HepG2 (cell line): ENCODE measurements around the gene ITLN2. TPM values are rescaled to one million over a fixed set of nuclear protein-coding genes. Genes with fewer than 3 reads are reported as not detected.

ENCODE experiments used
- ATAC-seq: fragments of 200-7000 bp; cut with Tn5 transposase; 3 replicates; pipeline ENCODE4 v1.9.1; 2020; ENCODE audit warnings: mild to moderate bottlenecking, moderate library complexity
- BruUV-seq: library from RNA; stranded (reverse); fragments of 400-500 nt; replicated peaks from 2 replicates; lab custom pipeline; 2021; lab: Mats Ljungman, UMichigan
- CTCF ChIA-PET: fragments of 300-600 bp; formaldehyde crosslinking; extraction: SDS; loops from one replicate; lab custom pipeline; 2021; ENCODE audit warnings: low total read pairs, inconsistent platforms, low intra/inter-chr PET ratio; lab: Yijun Ruan, JAX
- POLR2A ChIA-PET: fragments of 350-600 bp; sonication (Branson Sonifier 250); formaldehyde crosslinking; loops from one replicate; lab custom pipeline; 2020; ENCODE audit warnings: antibody characterized with exemption, inconsistent platforms; lab: Yijun Ruan, JAX
- DNase-seq: peaks from one replicate; pipeline ENCODE4 v3.0.0-alpha.2; 2015; ENCODE audit warnings: low spot score
- FAIRE-seq: peaks from 3 replicates; lab custom pipeline; 2011; peaks lifted over from hg19 to GRCh38; lab: Jason Lieb, UNC
- H2AFZ ChIP-seq: one replicate; pipeline ENCODE4 v1.6.1; 2011; ENCODE audit warnings: low read length, inconsistent platforms
- H3K27ac ChIP-seq: fragments of 300-600 bp; 3 replicates; pipeline ENCODE4 v1.8.0; 2011; ENCODE audit warnings: mixed run types, mild to moderate bottlenecking, mixed read lengths, low read length, inconsistent platforms; ENCODE audit not compliant: insufficient read depth; ENCODE audit errors: extremely low read length
- H3K27me3 ChIP-seq, 2 experiments: fragments of 200-600 bp in 1 of 2; 2 replicates in 1 of 2; 3 replicates in 1 of 2; pipeline versions ENCODE4 v1.6.0 to v1.8.0; 2011; ENCODE audit warnings: low read length in 2 of 2, mild to moderate bottlenecking in 2 of 2, moderate library complexity in 2 of 2, inconsistent platforms in 1 of 2; ENCODE audit not compliant: insufficient read depth in 2 of 2, control insufficient read depth in 1 of 2
- H3K36me3 ChIP-seq, 2 experiments: fragments of 200-600 bp in 1 of 2; replicated peaks in 1 of 2; 2 replicates in 1 of 2; 3 replicates in 1 of 2; pipeline versions ENCODE4 v1.5.1 to v1.8.0; 2011; ENCODE audit warnings: low read length in 2 of 2, inconsistent platforms in 1 of 2; ENCODE audit not compliant: insufficient read depth in 2 of 2, control insufficient read depth in 1 of 2
- H3K4me1 ChIP-seq: 2 replicates; pipeline ENCODE4 v1.5.1; 2012; ENCODE audit warnings: low read length, inconsistent platforms; ENCODE audit not compliant: insufficient read depth
- H3K4me2 ChIP-seq: 2 replicates; pipeline ENCODE4 v1.6.0; 2011; ENCODE audit warnings: low read depth, low read length, inconsistent platforms
- H3K4me3 ChIP-seq, 3 experiments: fragments of 200-600 bp in 1 of 3; sonication (generic), shearing (Covaris generic) in 1 of 3; replicated peaks in 1 of 3; 2 replicates each; pipeline ENCODE4 v1.5.1; 2011 to 2016; ENCODE audit warnings: low read length in 3 of 3, inconsistent platforms in 2 of 3, low read depth in 2 of 3, mild to moderate bottlenecking in 2 of 3, control low read depth in 1 of 3, mixed read lengths in 1 of 3; ENCODE audit not compliant: insufficient read depth in 1 of 3
- H3K79me2 ChIP-seq: one replicate; pipeline ENCODE4 v1.6.1; 2011; ENCODE audit warnings: low read length, inconsistent platforms; ENCODE audit not compliant: insufficient read depth
- H3K9ac ChIP-seq: 2 replicates; pipeline ENCODE4 v1.6.0; 2011; ENCODE audit warnings: mild to moderate bottlenecking, low read depth, low read length, inconsistent platforms; ENCODE audit not compliant: insufficient read depth
- H3K9me3 ChIP-seq: 2 replicates; pipeline ENCODE4 v1.5.1; 2012; ENCODE audit warnings: mild to moderate bottlenecking, low read length
- H4K20me1 ChIP-seq: 2 replicates; pipeline ENCODE4 v1.6.0; 2011; ENCODE audit warnings: inconsistent platforms, mild to moderate bottlenecking, low read length, moderate library complexity; ENCODE audit not compliant: insufficient read depth
- ARID2 ChIP-seq: sonication (generic); formaldehyde crosslinking; IDR thresholded peaks from 2 replicates; pipeline ENCODE4 v1.8.1; 2022; ENCODE audit warnings: mild to moderate bottlenecking, missing genetic modification reagents, borderline replicate concordance
- CBX5 ChIP-seq: sonication (generic); formaldehyde crosslinking; IDR thresholded peaks from 2 replicates; pipeline ENCODE4 v1.4.0; 2020; ENCODE audit warnings: missing genetic modification reagents, borderline replicate concordance
- CENPX ChIP-seq: sonication (generic); formaldehyde crosslinking; IDR thresholded peaks from 2 replicates; pipeline ENCODE4 v1.9.0; 2021; ENCODE audit warnings: mild to moderate bottlenecking, missing genetic modification reagents, moderate library complexity
- FOXJ3 ChIP-seq: sonication (generic); formaldehyde crosslinking; IDR thresholded peaks from 2 replicates; pipeline ENCODE4 v1.4.0; 2020; ENCODE audit warnings: missing genetic modification reagents, mild to moderate bottlenecking, borderline replicate concordance
- GLMP ChIP-seq: sonication (generic); formaldehyde crosslinking; IDR thresholded peaks from 2 replicates; pipeline ENCODE4 v1.9.0; 2021; ENCODE audit warnings: missing genetic modification reagents, mild to moderate bottlenecking, borderline replicate concordance
- HOMEZ ChIP-seq: IDR thresholded peaks from 2 replicates; pipeline ENCODE4 v1.6.1; 2016; ENCODE audit warnings: low read depth
- HOXA3 ChIP-seq: sonication (generic); formaldehyde crosslinking; IDR thresholded peaks from 2 replicates; pipeline ENCODE4 v1.5.0; 2020; ENCODE audit warnings: missing genetic modification reagents
- NKX3-1 ChIP-seq: sonication (generic); formaldehyde crosslinking; IDR thresholded peaks from 2 replicates; pipeline ENCODE4 v1.5.0; 2020; ENCODE audit warnings: missing genetic modification reagents
- ONECUT2 ChIP-seq: sonication (generic); formaldehyde crosslinking; IDR thresholded peaks from 2 replicates; pipeline ENCODE4 v1.4.0; 2020; ENCODE audit warnings: missing genetic modification reagents
- TAF1 ChIP-seq: sonication (generic); formaldehyde crosslinking; IDR thresholded peaks from 2 replicates; pipeline ENCODE4 v1.4.0; 2020; ENCODE audit warnings: missing genetic modification reagents
- TOPORS ChIP-seq: sonication (generic); formaldehyde crosslinking; IDR thresholded peaks from 2 replicates; pipeline ENCODE4 v1.8.0; 2023; ENCODE audit warnings: mild to moderate bottlenecking, missing genetic modification reagents
- YY1 ChIP-seq: IDR thresholded peaks from 2 replicates; pipeline ENCODE4 v1.6.1; 2011; ENCODE audit warnings: low read length, low read depth, moderate library complexity, mild to moderate bottlenecking; ENCODE audit not compliant: insufficient read depth, insufficient replicate concordance
- ZNF484 ChIP-seq: sonication (generic); formaldehyde crosslinking; IDR thresholded peaks from 2 replicates; pipeline ENCODE4 v1.5.1; 2020; ENCODE audit warnings: mild to moderate bottlenecking, low read depth, missing genetic modification reagents, borderline replicate concordance
- ZNF543 ChIP-seq: sonication (generic); formaldehyde crosslinking; IDR thresholded peaks from 2 replicates; pipeline ENCODE4 v1.4.0; 2020; ENCODE audit warnings: mild to moderate bottlenecking, missing genetic modification reagents
- ZNF605 ChIP-seq: sonication (generic); formaldehyde crosslinking; IDR thresholded peaks from 2 replicates; pipeline ENCODE4 v1.8.0; 2022; ENCODE audit warnings: mild to moderate bottlenecking, missing genetic modification reagents
- ZNF761 ChIP-seq: sonication (generic); formaldehyde crosslinking; conservative IDR thresholded peaks from 2 replicates; pipeline ENCODE4 v1.4.0; 2020; ENCODE audit warnings: mild to moderate bottlenecking, missing genetic modification reagents
- WGBS: methylation state at CpG from one replicate; pipeline ENCODE4 v1.1.6; 2017; ENCODE audit warnings: low lambda C conversion rate; 5-methylcytosine and 5-hydroxymethylcytosine counted together
- in situ Hi-C: cut with HindIII; loops from 2 replicates; pipeline ENCODE4 v1.10.0; 2017; ENCODE audit warnings: low pct_unique_long_range_greater_than_20kb; ENCODE audit not compliant: extremely low pct_ligation_motif_present
- intact Hi-C: fragments of 100-400 bp; cut with micrococcal nuclease; formaldehyde crosslinking; loops from one replicate; pipeline ENCODE4 v1.10.0; 2022; ENCODE audit not compliant: unreplicated experiment
- polyA plus RNA-seq, 8 experiments: library from polyadenylated mRNA; depleted of rRNA in 3 of 8; stranded (reverse) in 7 of 8; unstranded in 1 of 8; fragments of >200 nt; fragmentation: Illumina TruSeq in 4 of 8; extraction: Trizol in 4 of 8; gene quantifications; 2 replicates each; pipeline versions ENCODE4 v1.2.1 to v1.2.3, GENCODE V29; 2011 to 2016; ENCODE audit warnings: low read depth in 4 of 8, missing spikeins in 1 of 8, mixed read lengths in 1 of 8; ENCODE audit not compliant: insufficient read depth in 1 of 8
- total RNA-seq, 5 experiments: library from RNA; depleted of rRNA; stranded (reverse); fragments of >200 nt; fragmentation: Illumina TruSeq; extraction: Trizol; gene quantifications; 2 replicates each; pipeline ENCODE4 v1.2.3, GENCODE V29; 2016; ENCODE audit warnings: low read depth in 1 of 5

ITLN2 gene
- total and polyA plus RNA-seq, 2 of the 13 experiments (the other 11 are each of a cell fraction or from before 2014, with no cell fraction given), result not detected

- in situ Hi-C loops, result no loop called here
- no peak overlapping the region for H2AFZ ChIP-seq
- BruUV-seq, result no TSS peak
- TF ChIP-seq ARID2 (CRISPR knock-in tag) (no peak), CBX5 (no peak), ZNF605 (CRISPR knock-in tag) (no peak), ZNF484 (CRISPR knock-in tag) (no peak), TOPORS (no peak), TAF1 (CRISPR knock-in tag) (no peak), GLMP (no peak), ZNF761 (CRISPR knock-in tag) (no peak)
- TF ChIP-seq, all 625 proteins: peak for 0
- DNase-seq (no peak), ATAC-seq (no peak), FAIRE-seq (no peak)
- Histone ChIP-seq H3K79me2 (no peaks in the 10 kb centered on the region), H3K27me3 (no peaks in the 10 kb centered on the region; a peak in 1 of 5 replicates), H3K4me1 (peaks cover 10% of the 10 kb centered on the region), H3K4me3 (no peak overlapping the region), H3K36me3 (no peaks in the 10 kb centered on the region), H3K4me2 (no peak overlapping the region), H3K27ac (no peak overlapping the region), H3K9me3 (no peaks in the 10 kb centered on the region), H3K9ac (no peak overlapping the region), H4K20me1 (no peaks in the 10 kb centered on the region)
- ChIA-PET POLR2A (no interaction called here), CTCF (no interaction called here)
- 43% methylated on average over 3 of the region's 4 CpGs for WGBS
- intact Hi-C loops, result no loop called here
Measured at GRCh38 chr1:160973491-160973890, 18.9 kb upstream of the ITLN2 start.

- no peak for DNase-seq
- no peaks in the 10 kb centered on the region for H4K20me1 ChIP-seq
- no peaks in the 10 kb centered on the region for H3K79me2 ChIP-seq
- CTCF ChIA-PET, result no interaction called here
- H3K9me3 ChIP-seq, result no peaks in the 10 kb centered on the region
- peaks cover 5% of the 10 kb centered on the region for H3K4me1 ChIP-seq
- H3K4me2 ChIP-seq, result no peak overlapping the region
- in situ Hi-C loops, result no loop called here
- no peaks in the 10 kb centered on the region; a peak in 1 of 5 replicates for H3K27me3 ChIP-seq
- no peak overlapping the region for H3K27ac ChIP-seq
- BruUV-seq, result no TSS peak
- H3K36me3 ChIP-seq, result no peaks in the 10 kb centered on the region
- no peak overlapping the region for H2AFZ ChIP-seq
- TF ChIP-seq HOXA3 (CRISPR knock-in tag), result no peak
- TF ChIP-seq ONECUT2 (CRISPR knock-in tag), result no peak
- no peak for TF ChIP-seq NKX3-1 (CRISPR knock-in tag)
- no peak for TF ChIP-seq HOMEZ
- TF ChIP-seq YY1, result no peak
- no peak for TF ChIP-seq FOXJ3 (CRISPR knock-in tag)
- no peak for TF ChIP-seq ZNF543 (CRISPR knock-in tag)
- no peak for TF ChIP-seq CENPX (CRISPR knock-in tag)
- TF ChIP-seq, all 625 proteins: peak for 0
- intact Hi-C loops, result no loop called here
- WGBS, result 49% methylated on average over 3 of the region's 3 CpGs
- POLR2A ChIA-PET, result no interaction called here
- Histone ChIP-seq H3K9ac (no peak overlapping the region), H3K4me3 (no peak overlapping the region)
- ATAC-seq, result no peak
- no peak for FAIRE-seq
Measured at GRCh38 chr1:160972939-160973338, 18.3 kb upstream of the ITLN2 start.
